Thymus (tissue), 11 donors: Measurements from ENCODE around the gene MYOM1. TPM values are rescaled to one million over a fixed set of nuclear protein-coding genes. Genes with fewer than 3 reads are reported as not detected.

Experiments used
- DNase-seq, 9 donors: peaks; one replicate each; pipeline ENCODE4 v3.0.0-alpha.2; 2013; ENCODE audit warnings: low spot score in 9 of 9, low read depth in 6 of 9, missing footprints in 1 of 9
- H3K27ac ChIP-seq, 2 donors: one replicate each; pipeline ENCODE4 v1.5.1; 2013; ENCODE audit warnings: control low read depth in 1 of 2, low read depth in 1 of 2, low read length in 1 of 2, mild to moderate bottlenecking in 1 of 2, moderate library complexity in 1 of 2
- H3K27me3 ChIP-seq, 2 donors: one replicate each; pipeline ENCODE4 v1.5.1; 2013; ENCODE audit warnings: low read length in 1 of 2; ENCODE audit not compliant: control insufficient read depth in 2 of 2, insufficient read depth in 1 of 2
- H3K36me3 ChIP-seq, 2 donors: one replicate each; pipeline ENCODE4 v1.5.1; 2013; ENCODE audit warnings: low read length in 1 of 2, mild to moderate bottlenecking in 1 of 2, moderate library complexity in 1 of 2; ENCODE audit not compliant: control insufficient read depth in 2 of 2, insufficient read depth in 2 of 2
- H3K4me1 ChIP-seq, 2 donors: one replicate each; pipeline ENCODE4 v1.5.1; 2013; ENCODE audit warnings: low read length in 2 of 2; ENCODE audit not compliant: control insufficient read depth in 2 of 2, insufficient read depth in 2 of 2
- H3K4me3 ChIP-seq, 2 donors: one replicate each; pipeline ENCODE4 v1.5.1; 2013; ENCODE audit warnings: low read length in 2 of 2, control low read depth in 1 of 2, mild to moderate bottlenecking in 1 of 2
- H3K9me3 ChIP-seq, 2 donors: one replicate each; pipeline ENCODE4 v1.5.1; 2013; ENCODE audit warnings: low read length in 1 of 2, mild to moderate bottlenecking in 1 of 2; ENCODE audit not compliant: control insufficient read depth in 2 of 2, insufficient read depth in 1 of 2
- WGBS: extraction: QIAGEN DNeasy Blood & Tissue Kit; methylation state at CpG from one replicate; pipeline ENCODE4 v1.1.7; 2013; 5-methylcytosine and 5-hydroxymethylcytosine counted together
- polyA plus RNA-seq: library from polyadenylated mRNA; stranded (reverse); fragments of 200-250 nt; gene quantifications from one replicate; pipeline ENCODE4 v1.2.3, GENCODE V29; 2013
- total RNA-seq: library from RNA; stranded (reverse); fragments of 120-200 nt; gene quantifications from one replicate; pipeline ENCODE4 v1.2.4, GENCODE V29; 2013
- donor health status: healthy.

The MYOM1 gene
- total and polyA plus RNA-seq, 2 donors = 1.1 to 3.3 TPM

GRCh38 chr18:3153107-3153704 lies 66.6 kb downstream of the MYOM1 start:
- Histone ChIP-seq H3K9me3 (no peaks in the 10 kb centered on the region), H3K4me3 (no peak overlapping the region), H3K4me1 (peaks cover 0 to 2% of the 10 kb centered on the region in 2 donors), H3K27me3 (no peaks in the 10 kb centered on the region), H3K36me3 (no peaks in the 10 kb centered on the region), H3K27ac (no peak overlapping the region)
- WGBS = 89% methylated on average over 8 of the region's 8 CpGs
- DNase-seq = no peak

DNA sequence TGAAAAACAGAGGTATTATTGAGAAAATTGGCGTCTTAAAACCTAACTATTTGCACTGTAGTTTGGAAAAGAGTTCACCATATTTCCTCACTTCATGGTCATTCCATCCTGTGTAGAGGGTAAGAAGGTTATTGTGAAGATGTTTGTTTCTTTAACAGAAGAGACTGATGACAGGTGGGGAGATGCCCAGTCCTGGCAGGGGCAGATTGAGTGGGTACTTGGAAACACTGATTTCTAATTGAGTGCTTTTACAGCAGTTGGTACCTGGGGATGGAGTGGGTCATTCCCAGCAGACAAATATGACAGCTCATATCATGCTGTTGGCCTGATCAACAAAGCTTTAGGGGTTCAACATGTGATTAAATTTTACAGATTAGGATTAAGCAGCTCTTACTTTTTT lies 67.5 kb downstream of the MYOM1 start:
- WGBS = 96% methylated on average over 1 of the region's 1 CpG
- Histone ChIP-seq H3K4me1 (peaks cover 0 to 2% of the 10 kb centered on the region in 2 donors), H3K9me3 (no peaks in the 10 kb centered on the region), H3K36me3 (no peaks in the 10 kb centered on the region), H3K27me3 (no peaks in the 10 kb centered on the region), H3K4me3 (no peak overlapping the region), H3K27ac (no peak overlapping the region)
- DNase-seq = no peak

DNA sequence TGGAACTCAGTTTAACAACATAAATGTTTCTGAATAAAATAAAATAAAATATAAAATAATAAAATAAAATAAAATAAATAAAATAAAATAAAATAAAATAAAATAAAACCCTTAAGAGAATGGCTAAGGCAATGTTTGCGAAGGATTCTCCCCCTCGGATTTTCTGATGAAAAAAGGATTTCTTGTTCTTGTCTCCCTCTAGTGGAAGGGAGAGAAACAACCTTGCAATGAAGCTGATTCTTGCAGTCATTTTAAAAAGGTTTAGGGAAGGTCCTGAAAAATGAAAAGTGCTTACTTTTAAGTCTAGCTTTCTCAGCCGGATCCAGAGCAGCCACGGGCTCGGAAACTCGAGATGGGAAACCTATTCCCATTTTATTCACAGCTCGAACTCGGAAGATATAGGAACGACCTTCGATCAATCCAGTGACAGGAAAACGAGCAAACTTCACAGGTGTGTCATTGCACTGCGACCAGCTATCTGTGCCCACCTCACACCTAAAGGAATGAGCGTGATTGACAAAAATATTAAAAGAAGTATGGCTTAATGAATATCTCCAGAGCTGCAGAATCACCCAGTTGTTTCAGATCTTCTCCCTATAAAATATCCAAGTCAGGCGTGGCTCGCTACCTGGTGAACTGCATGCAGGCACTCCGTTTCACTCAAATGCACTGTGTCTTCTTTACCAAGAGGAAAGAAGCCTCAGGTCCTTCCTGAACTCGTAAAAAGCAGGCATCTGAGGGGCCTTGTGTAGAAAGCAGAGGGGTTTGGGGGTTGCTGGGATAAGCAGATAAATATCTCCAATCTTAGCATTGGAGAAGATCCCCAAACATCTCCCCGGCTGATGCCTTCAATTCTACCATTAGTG lies 68.1 kb downstream of the MYOM1 start:
- 65% methylated on average over 18 of the region's 18 CpGs for WGBS
- DNase-seq = peak in 3 of 9 donors; percentile 19 to 55 (median 22)

DNA sequence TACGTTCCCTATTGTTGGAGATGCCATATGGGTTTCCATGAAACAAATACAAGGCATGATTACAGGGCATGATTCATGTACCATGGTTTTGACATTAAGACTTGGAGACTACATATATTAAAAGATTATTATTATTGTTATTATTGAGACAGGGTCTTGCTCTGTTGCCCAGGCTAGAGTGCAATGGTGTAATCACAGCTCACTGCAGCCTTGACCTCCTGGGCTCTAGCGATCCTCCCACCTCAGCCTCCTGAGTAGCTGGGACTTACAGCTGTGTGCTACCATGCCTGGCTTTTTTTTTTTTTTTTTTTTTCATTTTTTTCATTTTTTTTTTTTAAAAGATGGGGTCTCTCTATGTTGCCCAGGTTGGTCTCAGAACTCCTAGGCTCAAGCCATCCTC lies 69.1 kb downstream of the MYOM1 start:
- no peaks in the 10 kb centered on the region for H3K27me3 ChIP-seq
- 100% methylated on average over 2 of the region's 2 CpGs for WGBS
- no peak for DNase-seq
- H3K4me1 ChIP-seq = no peaks in the 10 kb centered on the region
- no peak overlapping the region for H3K4me3 ChIP-seq
- H3K36me3 ChIP-seq = no peaks in the 10 kb centered on the region
- no peak overlapping the region for H3K27ac ChIP-seq
- H3K9me3 ChIP-seq = no peaks in the 10 kb centered on the region

More for the DNA sequence above, 68.1 kb downstream of the MYOM1 start:
- H3K9me3 ChIP-seq = no peaks in the 10 kb centered on the region
- no peaks in the 10 kb centered on the region for H3K27me3 ChIP-seq
- H3K4me1 ChIP-seq = no peaks in the 10 kb centered on the region
- no peak overlapping the region for H3K4me3 ChIP-seq
- H3K27ac ChIP-seq = no peak overlapping the region
- no peaks in the 10 kb centered on the region for H3K36me3 ChIP-seq

DNA sequence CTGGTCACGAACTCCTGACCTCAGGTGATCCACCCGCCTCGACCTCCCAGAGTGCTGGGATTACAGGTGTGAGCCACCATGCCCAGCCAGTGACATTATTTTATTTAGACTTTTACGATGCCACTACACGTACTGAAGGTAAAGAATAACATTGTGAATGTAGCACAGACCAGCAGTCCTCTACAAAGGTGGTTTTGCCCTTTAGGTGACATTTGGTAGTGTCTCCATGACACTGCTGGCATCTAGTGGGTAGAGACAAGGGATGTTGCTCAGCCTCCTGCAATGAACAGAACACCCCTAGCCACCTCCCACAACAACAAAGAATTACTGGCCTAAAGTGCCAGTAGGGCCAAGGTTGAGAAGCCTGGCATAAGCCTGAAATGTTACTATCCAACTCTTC lies 69.5 kb downstream of the MYOM1 start:
- WGBS = 95% methylated on average over 5 of the region's 5 CpGs
- no peaks in the 10 kb centered on the region for H3K27me3 ChIP-seq
- H3K36me3 ChIP-seq = no peaks in the 10 kb centered on the region

GRCh38 chr18:3148930-3149535 lies 70.7 kb downstream of the MYOM1 start:
- Histone ChIP-seq H3K27me3 (no peaks in the 10 kb centered on the region), H3K4me3 (no peak overlapping the region), H3K9me3 (no peaks in the 10 kb centered on the region), H3K36me3 (no peaks in the 10 kb centered on the region), H3K27ac (no peak overlapping the region), H3K4me1 (no peaks in the 10 kb centered on the region)
- 84% methylated on average over 4 of the region's 4 CpGs for WGBS
- DNase-seq = no peak

More for the DNA sequence above, 69.5 kb downstream of the MYOM1 start:
- Histone ChIP-seq H3K4me3 (no peak overlapping the region), H3K27ac (no peak overlapping the region), H3K4me1 (no peaks in the 10 kb centered on the region), H3K9me3 (no peaks in the 10 kb centered on the region)
- DNase-seq = no peak

- H3K27ac ChIP-seq = no peak overlapping the region
- no peak for DNase-seq
- H3K36me3 ChIP-seq = no peaks in the 10 kb centered on the region
- no peaks in the 10 kb centered on the region for H3K9me3 ChIP-seq
- H3K4me1 ChIP-seq = no peaks in the 10 kb centered on the region
- H3K4me3 ChIP-seq = no peak overlapping the region
- 98% methylated on average over 8 of the region's 8 CpGs for WGBS
- H3K27me3 ChIP-seq = no peaks in the 10 kb centered on the region
These were observed 71.7 kb downstream of the MYOM1 start for GRCh38 chr18:3147935-3148554.

- Histone ChIP-seq H3K4me1 (no peaks in the 10 kb centered on the region), H3K27me3 (no peaks in the 10 kb centered on the region), H3K9me3 (no peaks in the 10 kb centered on the region), H3K36me3 (no peaks in the 10 kb centered on the region), H3K27ac (no peak overlapping the region), H3K4me3 (no peak overlapping the region)
- DNase-seq = no peak
- 87% methylated on average over 10 of the region's 10 CpGs for WGBS
These were observed 78.7 kb downstream of the MYOM1 start for GRCh38 chr18:3140986-3141639.
